DOHH2 (cell line): Measurements from ENCODE around the gene PGF.

ENCODE experiments used
- H3F3A ChIP-seq: fragments of 200-600 bp; sonication (generic), shearing (Covaris generic); 2 replicates; pipeline ENCODE4 v1.6.0; 2016; ENCODE audit warnings: antibody characterized with exemption, mild to moderate bottlenecking; ENCODE audit not compliant: control insufficient read depth, insufficient read depth
- H3K27ac ChIP-seq: fragments of 200-600 bp; sonication (generic); 2 replicates; pipeline ENCODE4 v1.5.1; 2014; ENCODE audit warnings: low read depth, mild to moderate bottlenecking, low read length, moderate library complexity
- H3K27me3 ChIP-seq: fragments of 200-600 bp; sonication (generic); 2 replicates; pipeline ENCODE4 v1.6.1; 2014; ENCODE audit warnings: mild to moderate bottlenecking, low read length, mixed read lengths; ENCODE audit not compliant: control insufficient read depth
- H3K36me3 ChIP-seq: fragments of 200-600 bp; sonication (generic); 2 replicates; pipeline ENCODE4 v1.6.1; 2014; ENCODE audit warnings: mild to moderate bottlenecking, low read length, moderate library complexity, mixed read lengths; ENCODE audit not compliant: control insufficient read depth
- H3K4me1 ChIP-seq: fragments of 200-600 bp; sonication (generic); 2 replicates; pipeline ENCODE4 v1.6.1; 2014; ENCODE audit warnings: mild to moderate bottlenecking, low read length, mixed read lengths; ENCODE audit not compliant: control insufficient read depth
- H3K4me2 ChIP-seq: fragments of 200-600 bp; sonication (generic); 2 replicates; pipeline ENCODE4 v1.6.0; 2014; ENCODE audit warnings: mild to moderate bottlenecking, low read length, moderate library complexity
- H3K4me3 ChIP-seq: fragments of 200-600 bp; sonication (generic); 2 replicates; pipeline ENCODE4 v1.5.1; 2014; ENCODE audit warnings: mild to moderate bottlenecking, low read length, mixed read lengths
- H3K79me2 ChIP-seq: fragments of 200-600 bp; sonication (generic); 2 replicates; pipeline ENCODE4 v1.6.1; 2014; ENCODE audit warnings: mild to moderate bottlenecking, low read length, mixed read lengths; ENCODE audit not compliant: control insufficient read depth
- H3K9me2 ChIP-seq: fragments of 200-600 bp; sonication (generic); replicated peaks from 2 replicates; pipeline ENCODE4 v1.6.1; 2014; ENCODE audit warnings: mild to moderate bottlenecking, low read length, mixed read lengths; ENCODE audit not compliant: control insufficient read depth
- H3K9me3 ChIP-seq: fragments of 200-600 bp; sonication (generic); 2 replicates; pipeline ENCODE4 v1.6.1; 2014; ENCODE audit warnings: antibody characterized with exemption, low read length, mixed read lengths; ENCODE audit not compliant: control insufficient read depth, insufficient read depth
- H4K20me1 ChIP-seq: fragments of 200-600 bp; sonication (generic); 2 replicates; pipeline ENCODE4 v1.6.0; 2014; ENCODE audit warnings: low read depth, mild to moderate bottlenecking, antibody characterized with exemption, low read length, moderate library complexity; ENCODE audit not compliant: control insufficient read depth, insufficient read depth
- EZH2phosphoT487 ChIP-seq: fragments of 200-600 bp; sonication (generic); IDR thresholded peaks from 2 replicates; pipeline ENCODE4 v1.6.1; 2017; ENCODE audit warnings: borderline replicate concordance, mild to moderate bottlenecking, antibody characterized with exemption, low read length, moderate library complexity, mixed read lengths
- TF ChIP-seq, protein P1 (sequence below): fragments of 200-600 bp; sonication (generic); IDR thresholded peaks from one replicate; pipeline ENCODE4 v1.5.1; 2014; ENCODE audit warnings: antibody characterized with exemption, mild to moderate bottlenecking, low read depth, low read length; ENCODE audit not compliant: poor library complexity, severe bottlenecking

PGF gene

DNA sequence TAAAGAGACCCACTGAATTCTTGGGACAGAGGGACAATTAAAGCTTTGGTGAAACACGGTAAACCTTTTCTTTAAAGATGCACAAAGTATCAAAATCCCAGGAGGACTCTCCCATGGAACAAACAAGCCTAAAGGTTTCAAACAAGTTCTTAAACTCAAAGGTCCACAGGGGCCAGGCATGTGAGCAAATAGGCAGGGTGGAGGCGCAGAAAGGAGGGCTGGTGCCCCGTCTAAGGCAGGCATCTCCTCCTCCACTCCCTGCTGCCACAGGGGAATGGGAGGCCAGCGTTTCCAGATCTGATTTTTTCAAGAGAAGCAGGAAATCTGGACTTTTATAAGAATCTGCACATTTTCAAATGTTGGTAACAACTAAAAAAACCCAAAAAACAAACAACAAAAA is 40.0 kb downstream of the PGF start:
- Histone ChIP-seq H3K4me2 (no peak overlapping the region), H3K27ac (no peak overlapping the region), H3K9me3 (no peaks in the 10 kb centered on the region), H3F3A (no peaks in the 10 kb centered on the region), H4K20me1 (no peaks in the 10 kb centered on the region), H3K4me1 (peaks cover 3% of the 10 kb centered on the region; the same call in 1 of the 2 replicates), H3K36me3 (no peaks in the 10 kb centered on the region), H3K79me2 (no peaks in the 10 kb centered on the region), H3K27me3 (no peaks in the 10 kb centered on the region), H3K4me3 (no peak overlapping the region), H3K9me2 (no peaks in the 10 kb centered on the region)
- no peak for TF ChIP-seq EZH2phosphoT487
- TF ChIP-seq, protein P1, sequence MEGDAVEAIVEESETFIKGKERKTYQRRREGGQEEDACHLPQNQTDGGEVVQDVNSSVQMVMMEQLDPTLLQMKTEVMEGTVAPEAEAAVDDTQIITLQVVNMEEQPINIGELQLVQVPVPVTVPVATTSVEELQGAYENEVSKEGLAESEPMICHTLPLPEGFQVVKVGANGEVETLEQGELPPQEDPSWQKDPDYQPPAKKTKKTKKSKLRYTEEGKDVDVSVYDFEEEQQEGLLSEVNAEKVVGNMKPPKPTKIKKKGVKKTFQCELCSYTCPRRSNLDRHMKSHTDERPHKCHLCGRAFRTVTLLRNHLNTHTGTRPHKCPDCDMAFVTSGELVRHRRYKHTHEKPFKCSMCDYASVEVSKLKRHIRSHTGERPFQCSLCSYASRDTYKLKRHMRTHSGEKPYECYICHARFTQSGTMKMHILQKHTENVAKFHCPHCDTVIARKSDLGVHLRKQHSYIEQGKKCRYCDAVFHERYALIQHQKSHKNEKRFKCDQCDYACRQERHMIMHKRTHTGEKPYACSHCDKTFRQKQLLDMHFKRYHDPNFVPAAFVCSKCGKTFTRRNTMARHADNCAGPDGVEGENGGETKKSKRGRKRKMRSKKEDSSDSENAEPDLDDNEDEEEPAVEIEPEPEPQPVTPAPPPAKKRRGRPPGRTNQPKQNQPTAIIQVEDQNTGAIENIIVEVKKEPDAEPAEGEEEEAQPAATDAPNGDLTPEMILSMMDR: no peak

DNA sequence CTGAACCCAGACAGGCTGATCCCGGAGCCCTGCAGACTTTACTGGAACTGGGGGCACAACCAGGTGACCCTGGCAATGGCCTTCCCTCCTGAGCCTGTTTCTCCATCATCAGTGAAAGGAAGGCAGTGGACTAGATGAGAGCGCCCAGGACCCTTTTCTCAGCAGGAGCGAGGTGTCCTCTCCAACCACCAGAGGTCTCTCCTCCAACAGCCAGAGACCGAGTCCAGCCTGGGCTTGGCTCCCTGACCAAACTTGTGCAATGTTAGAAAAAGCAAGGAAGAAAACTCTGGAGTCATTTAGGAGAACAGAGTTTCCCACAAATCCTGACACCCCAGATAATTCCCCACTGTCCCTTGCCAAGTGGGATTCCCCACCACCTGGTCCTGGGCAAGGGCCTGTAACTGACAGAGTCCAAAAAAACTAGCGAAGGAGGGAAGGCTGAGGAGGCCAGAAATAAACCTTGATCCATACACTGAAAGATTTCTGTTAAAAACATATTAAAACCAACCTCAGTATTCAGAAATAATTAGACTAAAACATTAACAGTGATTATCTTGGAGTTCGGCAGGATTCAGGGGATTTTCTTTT is 41.3 kb downstream of the PGF start:
- Histone ChIP-seq H3K27ac (no peak overlapping the region), H3K4me3 (no peak overlapping the region), H3F3A (no peaks in the 10 kb centered on the region), H3K79me2 (no peaks in the 10 kb centered on the region), H3K36me3 (no peaks in the 10 kb centered on the region), H4K20me1 (no peaks in the 10 kb centered on the region), H3K9me3 (no peaks in the 10 kb centered on the region), H3K4me2 (no peak overlapping the region), H3K27me3 (no peaks in the 10 kb centered on the region), H3K4me1 (peaks cover 4% of the 10 kb centered on the region; the same call in 1 of the 2 replicates), H3K9me2 (no peaks in the 10 kb centered on the region)
- TF ChIP-seq EZH2phosphoT487: no peak
- TF ChIP-seq, protein P1: peak; percentile 72

DNA sequence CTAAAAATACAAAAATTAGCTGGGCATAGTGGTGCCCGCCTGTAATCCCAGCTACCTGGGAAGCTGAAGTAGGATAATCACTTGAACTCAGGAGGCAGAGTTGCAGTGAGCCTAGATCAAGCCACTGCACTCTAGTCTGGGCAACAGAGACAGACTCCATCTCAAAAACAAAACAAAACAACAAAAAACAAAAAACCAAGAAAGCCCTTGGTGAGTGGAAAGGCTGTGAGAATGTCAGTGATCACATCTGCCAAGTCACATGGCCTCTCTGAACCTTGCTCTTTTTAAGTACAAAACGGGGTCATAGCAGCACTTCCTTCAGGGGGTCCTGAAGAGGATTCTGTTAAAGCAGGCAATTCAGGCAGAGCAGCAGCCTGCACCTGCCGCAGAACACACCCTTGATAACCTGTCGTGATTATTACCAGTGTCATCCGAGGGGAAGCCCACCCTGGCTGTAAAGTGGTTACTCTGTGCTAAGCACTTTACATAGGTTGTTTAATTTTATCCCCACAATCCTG is 41.9 kb downstream of the PGF start:
- H3K36me3 ChIP-seq: no peaks in the 10 kb centered on the region
- no peak overlapping the region for H3K4me3 ChIP-seq
- no peak overlapping the region for H3K4me2 ChIP-seq
- peaks cover 4% of the 10 kb centered on the region; the same call in 1 of the 2 replicates for H3K4me1 ChIP-seq
- H3K79me2 ChIP-seq: no peaks in the 10 kb centered on the region
- no peaks in the 10 kb centered on the region for H3K9me2 ChIP-seq
- H3K27me3 ChIP-seq: no peaks in the 10 kb centered on the region
- H4K20me1 ChIP-seq: no peaks in the 10 kb centered on the region
- H3K9me3 ChIP-seq: no peaks in the 10 kb centered on the region
- H3K27ac ChIP-seq: no peak overlapping the region
- H3F3A ChIP-seq: no peaks in the 10 kb centered on the region
- TF ChIP-seq, protein P1: no peak
- TF ChIP-seq EZH2phosphoT487: no peak
